Psoas muscle (tissue), 8 donors: ENCODE measurements around the gene HSBP1L1. TPM values are rescaled to one million over a fixed set of nuclear protein-coding genes. Genes with fewer than 3 reads are reported as not detected.
A peak's percentile ranks its signal among the peaks of the same experiment; 100 is the strongest.

Experiments used
- ATAC-seq, 4 donors: fragments of 200-7000 bp; cut with Tn5 transposase; one replicate each; pipeline ENCODE4 v1.9.1; 2020; ENCODE audit warnings: moderate library complexity in 3 of 4, mild to moderate bottlenecking in 2 of 4
- DNase-seq, 2 donors: peaks; one replicate each; pipeline ENCODE4 v3.0.0-alpha.2; 2020
- H3K27ac ChIP-seq: fragments of 200-600 bp; one replicate; pipeline ENCODE4 v1.8.0; 2022
- H3K27me3 ChIP-seq, 3 donors: fragments of 200-600 bp in 1 of 3; one replicate each; pipeline versions ENCODE4 v1.6.1 to v1.8.0; 2013 to 2022; ENCODE audit warnings: low read length in 2 of 3, mild to moderate bottlenecking in 2 of 3, moderate library complexity in 1 of 3; ENCODE audit not compliant: insufficient read depth in 3 of 3
- H3K36me3 ChIP-seq, 2 donors: fragments of 200-600 bp in 1 of 2; one replicate each; pipeline versions ENCODE4 v1.6.1 to v1.8.0; 2013 to 2022; ENCODE audit warnings: low read depth in 1 of 2, mild to moderate bottlenecking in 1 of 2, moderate library complexity in 1 of 2; ENCODE audit not compliant: insufficient read depth in 1 of 2
- H3K4me1 ChIP-seq: fragments of 200-600 bp; one replicate; pipeline ENCODE4 v1.8.0; 2022
- H3K4me3 ChIP-seq: fragments of 200-600 bp; one replicate; pipeline ENCODE4 v1.8.0; 2022; ENCODE audit warnings: mild to moderate bottlenecking
- H3K9me3 ChIP-seq: fragments of 200-600 bp; one replicate; pipeline ENCODE4 v1.8.0; 2022
- CTCF ChIP-seq: fragments of 200-600 bp; IDR thresholded peaks from one replicate; pipeline ENCODE4 v1.8.0; 2022; ENCODE audit warnings: antibody characterized with exemption
- WGBS, 3 donors: extraction: QIAGEN DNeasy Blood & Tissue Kit; methylation state at CpG; one replicate each; pipeline versions ENCODE4 v1.1.6 to v1.1.7; 2013; 5-methylcytosine and 5-hydroxymethylcytosine counted together
- intact Hi-C, 2 donors: fragments of 100-400 bp; cut with DNase I; formaldehyde crosslinking; loops; one replicate each; pipeline versions ENCODE4 v1.11.0 to v1.14.2; 2022
- long read RNA-seq, 2 donors: library from polyadenylated mRNA; unstranded; transcript quantifications; one replicate each; pipeline ENCODE4 v2.0.0, GENCODE V29; 2021
- polyA plus RNA-seq, 3 donors: library from polyadenylated mRNA; stranded (reverse); fragments of 200-250 nt; gene quantifications; one replicate each; pipeline ENCODE4 v1.2.3, GENCODE V29; 2013
- total RNA-seq, 4 donors: library from RNA; stranded (reverse); fragmentation: NEBNext Ultra II Directional in 2 of 4; extraction: Animal tissue kit (Norgen Biotek cat#: 25700) in 2 of 4; gene quantifications; one replicate each; pipeline versions ENCODE4 v1.2.1 to v1.2.4, GENCODE V29; 2021 to 2023
- donor health status: healthy with polysubstance abuse.
- donor health status: DM: no; HTN: no; CAD: no; lungs with moderate emphysema.
- donor health status: Bipolar disorder and iron deficiency.
- donor health status: healthy.
- donor health status: DM: yes; HTN: yes; CAD: no.
- donor health status: DM: no; HTN: no; CAD: no.
- donor health status: DM: no; HTN: no; CAD: no.
- donor health status: DM: yes; HTN: yes; CAD: no.

HSBP1L1 gene
- total RNA-seq (1 to 10 TPM; 2.5 to 9.3 (median 8.4) TPM), polyA plus RNA-seq (10 to 100 TPM in 2 of 3 donors, 1 to 10 TPM in 1; 5.0 to 11.9 (median 10.2) TPM)
- long read RNA-seq, donor 1, partial matches to known transcripts: 0 of 2 reads
- long read RNA-seq, donor 1, other reads (novel, unspliced or antisense): 0 of 2 reads
- long read RNA-seq, donor 2, transcript HSBP1L1-201 (4 exons, 771 nt): major isoform, 6 of 12 reads
- long read RNA-seq, donor 2, partial matches to known transcripts: 0 of 12 reads
- long read RNA-seq, donor 2, other reads (novel, unspliced or antisense): 6 of 12 reads

DNA sequence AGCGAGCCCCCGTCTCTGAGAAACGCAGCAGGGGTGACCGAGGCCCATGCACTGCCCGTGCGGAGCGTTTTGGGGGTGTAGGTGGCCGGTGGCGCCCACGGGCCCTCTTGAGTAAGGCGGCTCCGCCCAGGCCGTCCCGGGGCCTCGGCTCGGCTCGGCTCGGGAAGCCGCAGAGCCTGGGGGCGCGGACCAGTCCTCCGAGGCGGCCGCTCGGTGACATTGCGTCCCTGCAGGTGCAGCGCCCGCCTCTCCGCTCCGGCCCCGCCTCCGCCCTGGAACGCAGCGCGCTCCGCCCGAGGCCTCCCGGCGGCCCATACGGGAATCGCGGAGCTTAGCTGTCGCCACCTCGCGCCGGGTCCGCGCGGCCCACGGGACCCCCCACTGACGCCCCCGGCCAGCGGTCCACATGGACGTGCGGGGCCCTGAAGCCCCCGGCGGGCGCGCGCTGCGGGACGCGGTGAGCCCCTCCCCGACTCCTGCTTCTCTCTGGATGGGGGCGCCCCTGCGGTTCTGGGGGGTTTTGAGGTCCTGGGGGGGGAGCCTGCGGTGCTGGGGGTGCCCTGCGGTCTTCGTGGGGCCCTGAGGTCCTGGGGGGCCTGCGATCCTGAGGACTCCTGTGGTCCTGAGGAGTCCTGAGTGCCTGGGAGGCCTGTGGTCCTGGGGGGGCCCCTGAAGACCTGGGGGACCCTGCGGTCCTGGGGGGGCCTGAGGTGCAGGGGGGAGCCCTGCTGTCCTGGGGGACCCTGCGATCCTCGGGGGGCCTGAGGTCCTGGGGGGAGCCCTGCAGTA, at the start of gene HSBP1L1:
TSS of gene HSBP1L1 (plus strand) at position 314 of the 789 bp plus-strand sequence. CDS start at position 407, 93 bp downstream.
- WGBS, 3 donors: 2 to 4% (median 3%) methylated on average over 36 to 73 of the region's 73 CpGs
- Histone ChIP-seq H3K4me3 (peak within 1 kb of the TSS; percentile 80), H3K27me3 (no peaks in the 10 kb centered on the region), H3K4me1 (peaks cover 8% of the 10 kb centered on the region), H3K9me3 (no peaks in the 10 kb centered on the region), H3K27ac (peak within 1 kb of the TSS; percentile 76), H3K36me3 (peaks cover 0 to 13% of the 10 kb centered on the region in 2 donors)
- peak; percentile 84 to 93 (median 90) for ATAC-seq
- DNase-seq: peak; percentile 67 to 83
- peak; percentile 45 for TF ChIP-seq CTCF
- intact Hi-C loops: loop anchor here in 1 of 2 donors (2.0 kb wide), 1 partner anchor 24 kb away; the partner anchor contains the start of gene TXNL4A

DNA sequence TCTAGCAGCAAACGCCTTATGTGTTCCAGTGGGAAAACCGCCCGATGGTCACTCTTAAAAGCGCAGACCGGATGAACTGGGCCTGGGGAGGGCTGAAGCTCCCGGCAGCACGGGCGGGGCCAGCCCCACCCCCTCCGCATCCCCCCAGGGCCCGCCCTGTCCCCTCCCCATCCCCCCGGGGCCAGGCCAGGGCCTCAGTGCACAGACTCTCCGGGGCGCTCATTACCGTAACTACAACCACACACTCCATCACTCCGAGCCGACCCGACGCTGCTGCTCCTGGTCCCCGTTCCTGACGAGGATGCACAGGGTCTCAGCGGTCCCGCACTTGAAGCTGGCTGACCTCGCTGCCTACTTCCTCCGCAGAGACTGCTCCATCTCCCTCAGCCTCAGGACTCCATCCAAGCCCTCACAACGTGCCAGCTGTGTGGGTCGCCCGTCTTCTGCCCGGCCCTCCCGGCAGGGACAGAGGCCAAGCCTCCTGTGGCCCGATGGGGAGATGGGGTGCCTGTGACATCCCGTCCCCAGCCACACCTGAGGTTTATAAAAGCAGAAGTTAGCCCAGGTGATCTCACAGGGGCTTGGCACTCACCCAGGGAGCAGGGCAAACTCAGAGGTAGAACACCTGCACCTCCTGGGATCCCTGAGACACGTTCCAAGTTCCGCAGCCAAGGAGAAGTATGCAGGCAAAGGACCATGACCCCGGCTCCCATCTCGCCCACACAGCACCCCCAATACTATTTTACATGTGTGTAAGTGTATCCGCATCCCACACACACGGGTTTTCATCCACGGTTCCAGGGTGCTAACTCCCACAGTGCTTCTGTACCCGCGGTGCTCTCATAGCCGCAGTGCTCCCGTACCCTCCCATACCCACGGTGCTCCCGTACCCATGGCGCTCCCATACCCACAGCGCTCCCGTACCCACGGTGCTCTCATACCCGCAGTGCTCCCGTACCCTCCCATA, 49.0 kb upstream of the HSBP1L1 start:
- intact Hi-C loops: no loop called here
- ATAC-seq: no peak
- TF ChIP-seq CTCF: no peak
- Histone ChIP-seq H3K4me3 (no peak overlapping the region), H3K4me1 (peaks cover 4% of the 10 kb centered on the region), H3K27me3 (no peaks in the 10 kb centered on the region), H3K9me3 (no peaks in the 10 kb centered on the region), H3K36me3 (peaks cover 0 to 39% of the 10 kb centered on the region in 2 donors), H3K27ac (no peak overlapping the region)
- DNase-seq: peak in 1 of 2 donors; percentile 41
- WGBS, 3 donors: 94 to 96% (median 94%) methylated on average over 46 to 50 of the region's 50 CpGs

DNA sequence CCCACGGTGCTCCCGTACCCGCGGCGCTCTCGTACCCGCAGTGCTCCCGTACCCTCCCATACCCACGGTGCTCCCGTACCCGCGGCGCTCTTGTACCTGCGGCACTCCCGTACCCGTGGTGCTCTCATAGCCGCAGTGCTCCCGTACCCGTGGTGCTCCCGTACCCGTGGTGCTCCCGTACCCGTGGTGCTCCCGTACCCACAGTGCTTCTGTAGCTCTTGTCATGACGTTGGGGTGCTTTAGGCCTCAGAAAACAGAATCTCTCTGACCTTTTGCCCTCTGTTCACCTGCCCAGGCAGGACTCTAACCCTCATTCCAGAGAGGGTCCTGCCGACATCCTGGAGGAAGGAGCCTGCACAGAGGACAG, 48.3 kb upstream of the HSBP1L1 start:
- no peak for ATAC-seq
- peaks cover 0 to 39% of the 10 kb centered on the region in 2 donors for H3K36me3 ChIP-seq
- H3K4me1 ChIP-seq: peaks cover 4% of the 10 kb centered on the region
- H3K27me3 ChIP-seq: no peaks in the 10 kb centered on the region
- intact Hi-C loops: no loop called here
- no peak for TF ChIP-seq CTCF
- 87 to 90% (median 88%) methylated on average over 22 to 26 of the region's 26 CpGs for WGBS, 3 donors
- DNase-seq: no peak
- no peak overlapping the region for H3K4me3 ChIP-seq
- H3K27ac ChIP-seq: no peak overlapping the region
- H3K9me3 ChIP-seq: no peaks in the 10 kb centered on the region

DNA sequence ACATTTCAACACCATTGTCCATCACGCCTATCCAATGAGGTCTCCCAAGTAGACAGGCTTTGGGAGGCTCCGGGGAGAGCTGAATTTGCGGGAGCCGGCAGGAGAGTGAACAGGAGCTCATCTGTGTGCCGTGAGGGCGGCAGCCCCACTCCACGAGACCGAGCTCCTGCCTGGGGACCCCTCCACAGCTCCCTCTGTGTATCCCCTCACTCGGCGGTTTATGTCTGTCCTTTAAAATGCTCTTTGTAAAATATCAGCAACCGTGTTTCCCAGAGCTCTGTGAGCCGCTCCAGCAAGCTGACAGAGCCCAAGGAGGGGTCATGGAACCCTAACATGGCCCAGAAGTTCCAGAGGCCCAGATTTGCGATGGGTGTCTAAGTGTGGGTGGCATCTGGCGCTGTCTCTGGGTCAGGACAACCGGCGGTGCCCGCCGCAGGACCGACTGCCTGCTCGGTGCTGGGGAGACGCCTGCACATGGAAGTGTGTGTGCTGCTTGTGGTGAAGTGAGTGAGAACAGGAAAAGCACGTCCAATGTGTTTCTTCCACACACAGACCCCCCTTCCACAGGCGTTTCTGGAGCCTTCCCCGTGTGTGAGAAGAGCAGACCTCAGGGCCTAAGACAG, 47.8 kb upstream of the HSBP1L1 start:
- ATAC-seq: no peak
- DNase-seq: peak in 1 of 2 donors; percentile 20
- peaks cover 0 to 39% of the 10 kb centered on the region in 2 donors for H3K36me3 ChIP-seq
- H3K9me3 ChIP-seq: no peaks in the 10 kb centered on the region
- no peak for TF ChIP-seq CTCF
- no peak overlapping the region for H3K4me3 ChIP-seq
- no peak overlapping the region for H3K27ac ChIP-seq
- H3K4me1 ChIP-seq: peaks cover 4% of the 10 kb centered on the region
- H3K27me3 ChIP-seq: no peaks in the 10 kb centered on the region
- intact Hi-C loops: no loop called here
- WGBS, 3 donors: 95 to 97% (median 96%) methylated on average over 21 to 24 of the region's 24 CpGs
